GM23338 (cell line): ENCODE measurements around the gene EDN2. TPM values are rescaled to one million over a fixed set of nuclear protein-coding genes. Genes with fewer than 3 reads are reported as not detected.

Source experiments
- ATAC-seq: fragments of 200-7000 bp; cut with Tn5 transposase; 3 replicates; pipeline ENCODE4 v1.9.1; 2020
- DNase-seq: peaks from one replicate; pipeline ENCODE4 v3.0.0-alpha.2; 2015; ENCODE audit warnings: low spot score
- H2AFZ ChIP-seq: fragments of 200-600 bp; sonication (generic); 2 replicates; pipeline ENCODE4 v1.8.0; 2016; ENCODE audit warnings: antibody characterized with exemption, mild to moderate bottlenecking, moderate library complexity
- H3F3A ChIP-seq: fragments of 200-600 bp; sonication (generic); replicated peaks from 2 replicates; pipeline ENCODE4 v1.8.0; 2017; ENCODE audit warnings: antibody characterized with exemption, mixed run types, low read depth
- H3K27ac ChIP-seq: fragments of 200-600 bp; sonication (generic); 2 replicates; pipeline ENCODE4 v1.6.1; 2016; ENCODE audit warnings: low read depth
- H3K27me3 ChIP-seq: fragments of 200-600 bp; sonication (generic); 2 replicates; pipeline ENCODE4 v1.8.0; 2016; ENCODE audit warnings: mild to moderate bottlenecking, mixed run types, moderate library complexity; ENCODE audit not compliant: insufficient read depth
- H3K36me3 ChIP-seq: fragments of 200-600 bp; sonication (generic); 2 replicates; pipeline ENCODE4 v1.8.0; 2016; ENCODE audit warnings: mild to moderate bottlenecking; ENCODE audit not compliant: insufficient read depth
- H3K4me1 ChIP-seq: fragments of 200-600 bp; sonication (generic); 2 replicates; pipeline ENCODE4 v1.8.0; 2016; ENCODE audit warnings: mild to moderate bottlenecking, moderate library complexity; ENCODE audit not compliant: insufficient read depth
- H3K4me2 ChIP-seq: fragments of 200-600 bp; sonication (generic); 2 replicates; pipeline ENCODE4 v1.7.1; 2017; ENCODE audit warnings: mixed run types
- H3K4me3 ChIP-seq: fragments of 200-600 bp; sonication (generic); 2 replicates; pipeline ENCODE4 v1.6.1; 2016; ENCODE audit warnings: mixed run types
- H3K79me2 ChIP-seq: fragments of 200-600 bp; sonication (generic); replicated peaks from 2 replicates; pipeline ENCODE4 v1.8.0; 2017; ENCODE audit warnings: mild to moderate bottlenecking; ENCODE audit not compliant: insufficient read depth
- H3K9me2 ChIP-seq: fragments of 200-600 bp; sonication (generic); 2 replicates; pipeline ENCODE4 v1.8.0; 2017; ENCODE audit not compliant: insufficient read depth
- H4K20me1 ChIP-seq: fragments of 200-600 bp; sonication (generic); replicated peaks from 2 replicates; pipeline ENCODE4 v1.8.0; 2017; ENCODE audit warnings: mild to moderate bottlenecking; ENCODE audit not compliant: insufficient read depth
- H3K27ac Mint-ChIP-seq: 2 replicates; pipeline ENCODE4 v1.8.0; 2020; ENCODE audit warnings: inconsistent platforms, mild to moderate bottlenecking, moderate library complexity, mixed read lengths
- H3K27me3 Mint-ChIP-seq: 3 replicates; pipeline ENCODE4 v1.8.0; 2022; ENCODE audit warnings: low read depth, mild to moderate bottlenecking, moderate library complexity, mixed read lengths, inconsistent platforms; ENCODE audit not compliant: insufficient read depth, poor library complexity
- H3K36me3 Mint-ChIP-seq: 3 replicates; pipeline ENCODE4 v1.8.0; 2021; ENCODE audit warnings: low read depth, mild to moderate bottlenecking, inconsistent platforms, moderate library complexity, mixed read lengths
- H3K4me1 Mint-ChIP-seq: 3 replicates; pipeline ENCODE4 v1.8.0; 2020; ENCODE audit warnings: mild to moderate bottlenecking, inconsistent platforms, mixed read lengths
- H3K4me3 Mint-ChIP-seq: 3 replicates; pipeline ENCODE4 v1.8.0; 2021; ENCODE audit warnings: moderate library complexity, mild to moderate bottlenecking, inconsistent platforms, mixed read lengths
- H3K9me3 Mint-ChIP-seq: 3 replicates; pipeline ENCODE4 v1.8.0; 2020; ENCODE audit warnings: moderate library complexity, mild to moderate bottlenecking, inconsistent platforms, mixed read lengths
- CREB1 ChIP-seq: fragments of 250-450 bp; sonication (Bioruptor Pico); IDR thresholded peaks from 2 replicates; pipeline ENCODE4 v1.5.0; 2020; ENCODE audit warnings: low read depth, mild to moderate bottlenecking, moderate library complexity
- CTCF ChIP-seq, 2 experiments: fragments of 200-600 bp in 1 of 2; sonication (generic) in 1 of 2; conservative IDR thresholded peaks; 2 replicates each; pipeline versions ENCODE4 v1.5.1 to v1.6.1; 2016 to 2017; ENCODE audit warnings: antibody characterized with exemption in 2 of 2, low read depth in 2 of 2, mild to moderate bottlenecking in 2 of 2, moderate library complexity in 1 of 2
- ETS1 ChIP-seq: IDR thresholded peaks from 2 replicates; pipeline ENCODE4 v1.6.1; 2016; ENCODE audit warnings: antibody characterized with exemption
- EZH2 ChIP-seq: fragments of 200-600 bp; sonication (generic); IDR thresholded peaks from one replicate; pipeline ENCODE4 v1.8.0; 2017; ENCODE audit warnings: antibody characterized with exemption, mild to moderate bottlenecking, low read depth; ENCODE audit not compliant: unreplicated experiment
- EZH2phosphoT487 ChIP-seq: fragments of 200-600 bp; sonication (generic); IDR thresholded peaks from one replicate; pipeline ENCODE4 v1.8.1; 2018; ENCODE audit warnings: antibody characterized with exemption; ENCODE audit not compliant: unreplicated experiment
- JUNB ChIP-seq: IDR thresholded peaks from one replicate; pipeline ENCODE4 v1.6.1; 2016; ENCODE audit warnings: antibody characterized with exemption; ENCODE audit not compliant: unreplicated experiment
- NANOG ChIP-seq: IDR thresholded peaks from 2 replicates; pipeline ENCODE4 v1.6.1; 2016; ENCODE audit warnings: antibody characterized with exemption, borderline replicate concordance
- POLR2AphosphoS5 ChIP-seq: IDR thresholded peaks from 2 replicates; pipeline ENCODE4 v1.6.1; 2016; ENCODE audit warnings: antibody characterized with exemption, low read depth
- REST ChIP-seq: IDR thresholded peaks from one replicate; pipeline ENCODE4 v1.6.1; 2018; ENCODE audit warnings: antibody characterized with exemption; ENCODE audit not compliant: unreplicated experiment
- STAT1 ChIP-seq: IDR thresholded peaks from one replicate; pipeline ENCODE4 v1.6.1; 2016; ENCODE audit warnings: antibody characterized with exemption; ENCODE audit not compliant: unreplicated experiment
- ZNF114 ChIP-seq: fragments of 250-450 bp; sonication (Bioruptor Pico); IDR thresholded peaks from 2 replicates; pipeline ENCODE4 v1.5.0; 2020; ENCODE audit warnings: mild to moderate bottlenecking, moderate library complexity
- ZNF331 ChIP-seq: fragments of 250-450 bp; sonication (Bioruptor Pico); IDR thresholded peaks from 2 replicates; pipeline ENCODE4 v1.5.0; 2020; ENCODE audit warnings: low read depth, mild to moderate bottlenecking, moderate library complexity
- ZNF462 ChIP-seq: fragments of 250-450 bp; sonication (Bioruptor Pico); IDR thresholded peaks from 2 replicates; pipeline ENCODE4 v1.5.0; 2020; ENCODE audit warnings: mild to moderate bottlenecking, moderate library complexity
- polyA plus RNA-seq: library from polyadenylated mRNA; unstranded; fragments of >200 nt; fragmentation: Nextera tagmentation; extraction: Ambion mirVana; gene quantifications from 2 replicates; pipeline ENCODE4 v1.2.1, GENCODE V29; 2016
- total RNA-seq: library from RNA; depleted of rRNA; stranded (reverse); fragments of >200 nt; shearing (Covaris generic); gene quantifications from 2 replicates; pipeline ENCODE4 v1.2.3, GENCODE V29; 2014

The EDN2 gene
- total and polyA plus RNA-seq, 2 experiments from 2014 or later, result not detected

- Histone ChIP-seq H3F3A (no peaks in the 10 kb centered on the region), H3K36me3 (no peaks in the 10 kb centered on the region), H3K4me3 (no peak overlapping the region), H3K4me2 (no peak overlapping the region), H2AFZ (no peak overlapping the region), H3K79me2 (no peaks in the 10 kb centered on the region), H3K4me1 (no peaks in the 10 kb centered on the region), H4K20me1 (no peaks in the 10 kb centered on the region), H3K27ac (no peak overlapping the region), H3K27me3 (no peaks in the 10 kb centered on the region), H3K9me2 (no peaks in the 10 kb centered on the region)
- no peak overlapping the region for H3K27ac Mint-ChIP-seq
- H3K36me3 Mint-ChIP-seq, result no peaks in the 10 kb centered on the region; the same call in 2 of the 3 replicates
- H3K4me1 Mint-ChIP-seq, result peaks cover 12% of the 10 kb centered on the region
- H3K9me3 Mint-ChIP-seq, result no peaks in the 10 kb centered on the region; the same call in 2 of the 3 replicates
- H3K4me3 Mint-ChIP-seq, result no peak overlapping the region
- H3K27me3 Mint-ChIP-seq, result peaks cover 13% of the 10 kb centered on the region
- ATAC-seq (no peak), DNase-seq (no peak)
- TF ChIP-seq REST (no peak), ZNF462 (no peak), CTCF (conservative IDR thresholded peaks at IDR 0.05; ENCODE audit: low read depth in 2 of 2) (no peak), ZNF114 (CRISPR knock-in tag) (no peak), NANOG (no peak), JUNB (no peak), ZNF331 (CRISPR knock-in tag) (no peak), EZH2phosphoT487 (no peak), POLR2AphosphoS5 (no peak), ETS1 (no peak), EZH2 (no peak), STAT1 (no peak), CREB1 (CRISPR knock-in tag) (no peak)
Observed at GRCh38 chr1:41437011-41437355, 47.5 kb downstream of the EDN2 start.
